NCI-H510A treated with DMSO at 0.1 percent for 48 hours (cell line): ENCODE measurements around the gene PROCR.
"Not testable (repeated sequence)": the region's sequence is repeated elsewhere in the genome, so short reads cannot be mapped to it uniquely, and the experiment has no call there.

Experiments
- DNase-seq: peaks from one replicate; lab custom pipeline; 2025; lab: John Stamatoyannopoulos, UW

The PROCR gene

DNA sequence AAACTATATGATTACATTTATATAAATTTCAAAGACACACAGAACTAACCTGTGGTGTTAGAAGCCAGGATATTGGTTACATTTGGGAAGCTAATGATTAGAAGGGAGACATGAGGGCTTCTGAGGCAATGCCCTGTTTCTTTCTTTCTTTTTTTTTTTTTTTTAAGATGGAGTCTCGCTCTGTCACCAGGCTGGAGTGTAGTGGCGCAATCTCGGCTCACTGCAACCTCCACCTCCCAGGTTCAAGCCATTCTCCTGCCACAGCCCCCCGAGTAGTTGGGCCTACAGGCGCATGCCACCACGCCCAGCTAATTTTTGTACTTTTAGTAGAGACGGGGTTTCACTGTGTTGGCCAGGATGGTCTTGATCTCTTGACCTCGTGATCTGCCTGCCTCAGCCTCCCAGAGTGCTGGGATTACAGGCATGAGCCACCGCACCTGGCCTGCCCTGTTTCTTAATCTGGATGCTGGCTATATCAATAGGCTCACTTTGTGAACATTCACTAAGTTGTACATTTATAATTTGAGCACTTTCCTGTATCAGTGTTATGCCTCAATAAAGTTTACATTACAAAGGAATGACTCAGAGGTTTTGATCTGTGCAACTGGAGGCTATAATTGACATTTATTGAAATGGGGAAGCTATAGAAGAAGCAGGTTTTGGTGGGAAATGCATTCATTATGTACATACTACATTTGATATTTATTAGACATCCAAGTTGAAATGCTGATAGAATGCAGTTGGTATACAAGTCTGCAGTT, 21.3 kb downstream of the PROCR start:
- DNase-seq: not testable (repeated sequence)

DNA sequence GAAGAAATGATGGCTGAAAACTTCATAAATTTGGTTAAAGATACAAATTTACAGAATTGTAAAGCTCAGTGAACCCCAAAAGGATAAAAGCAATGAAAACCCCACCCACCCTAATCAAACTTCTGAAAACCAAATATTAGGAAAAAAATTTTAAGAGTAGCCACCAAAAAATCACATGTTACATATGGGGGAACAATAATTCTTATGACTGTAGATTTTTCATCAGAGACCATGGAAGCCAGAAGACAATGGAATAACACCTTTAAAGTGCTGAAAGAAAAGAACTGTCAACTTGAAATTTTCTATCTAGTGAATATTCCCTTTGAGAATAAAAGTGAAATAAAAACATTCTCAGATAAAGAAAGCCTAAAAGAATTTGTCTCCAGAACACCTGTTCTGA, 24.4 kb downstream of the PROCR start:
- DNase-seq: no peak

DNA sequence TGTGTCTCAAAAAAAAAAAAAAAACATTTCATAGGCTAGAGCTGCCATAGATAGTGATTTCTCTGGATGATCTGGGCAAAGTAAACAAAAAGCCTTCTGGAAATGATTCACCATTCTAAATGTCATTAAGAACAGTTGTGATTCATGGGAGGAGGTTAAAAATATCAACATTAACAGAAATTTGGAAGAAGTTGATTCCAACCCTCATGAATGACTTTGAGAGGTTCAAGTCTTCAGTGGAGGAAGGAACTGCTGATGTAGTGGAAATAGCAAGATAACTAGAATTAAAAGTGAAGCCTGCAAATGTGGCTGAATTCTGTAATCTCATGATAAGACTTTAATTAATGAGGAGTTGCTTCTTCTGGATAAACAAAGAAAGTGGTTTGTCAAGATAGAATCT, 27.9 kb downstream of the PROCR start:
- no peak for DNase-seq

DNA sequence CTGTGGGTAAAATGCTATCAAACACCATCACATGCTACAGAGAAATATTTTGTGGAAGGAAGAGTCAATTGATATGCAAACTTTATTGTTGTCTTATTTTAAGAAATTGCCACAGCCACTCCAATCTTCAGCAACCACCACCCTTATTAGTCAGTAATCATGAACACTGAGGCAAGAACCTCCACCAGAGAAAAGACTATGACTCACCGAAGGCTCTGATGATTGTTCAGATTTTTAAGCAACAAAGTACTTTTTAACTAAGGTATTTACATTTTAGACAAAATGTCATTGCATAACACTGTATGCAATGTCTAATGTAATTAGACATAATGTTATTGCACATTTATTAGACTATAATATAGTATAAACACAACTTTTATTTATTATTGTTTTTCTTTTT, 28.4 kb downstream of the PROCR start:
- DNase-seq: no peak

DNA sequence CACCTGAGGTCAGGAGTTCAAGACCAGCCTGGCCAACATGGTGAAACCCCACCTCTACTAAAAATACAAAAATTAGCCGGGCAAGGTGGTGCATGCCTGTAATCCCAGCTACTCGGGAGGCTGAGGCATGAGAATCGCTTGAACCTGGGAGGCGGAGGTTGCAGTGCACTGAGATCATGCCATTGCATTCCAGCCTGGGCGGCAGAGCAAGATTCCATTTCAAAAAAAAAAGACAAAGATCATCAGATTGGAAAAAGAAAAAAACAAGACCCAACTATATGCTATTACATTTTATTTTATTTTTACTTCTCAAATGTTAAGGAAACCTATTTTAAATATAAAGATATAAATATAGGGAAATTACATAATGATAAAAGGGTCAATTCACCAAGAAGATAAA, 29.6 kb downstream of the PROCR start:
- DNase-seq: not testable (repeated sequence)

DNA sequence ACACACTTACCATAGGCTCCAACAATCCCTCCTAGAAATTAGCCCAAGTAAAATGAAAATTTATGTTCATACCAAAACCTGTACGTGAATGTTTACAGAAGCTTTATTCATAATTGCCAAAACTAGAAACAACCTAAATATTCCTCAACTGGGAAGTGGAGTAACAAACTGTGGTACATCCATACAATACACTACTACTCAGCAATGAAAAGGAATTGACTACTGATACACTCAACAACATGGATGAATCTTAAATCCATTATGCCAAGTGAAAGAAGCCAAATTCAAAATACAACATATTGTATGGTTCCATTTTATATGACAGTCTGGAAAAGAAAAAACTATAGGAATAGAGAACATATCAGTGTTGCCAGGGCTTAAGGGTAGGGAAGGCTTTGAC, 34.9 kb downstream of the PROCR start:
- no peak for DNase-seq

DNA sequence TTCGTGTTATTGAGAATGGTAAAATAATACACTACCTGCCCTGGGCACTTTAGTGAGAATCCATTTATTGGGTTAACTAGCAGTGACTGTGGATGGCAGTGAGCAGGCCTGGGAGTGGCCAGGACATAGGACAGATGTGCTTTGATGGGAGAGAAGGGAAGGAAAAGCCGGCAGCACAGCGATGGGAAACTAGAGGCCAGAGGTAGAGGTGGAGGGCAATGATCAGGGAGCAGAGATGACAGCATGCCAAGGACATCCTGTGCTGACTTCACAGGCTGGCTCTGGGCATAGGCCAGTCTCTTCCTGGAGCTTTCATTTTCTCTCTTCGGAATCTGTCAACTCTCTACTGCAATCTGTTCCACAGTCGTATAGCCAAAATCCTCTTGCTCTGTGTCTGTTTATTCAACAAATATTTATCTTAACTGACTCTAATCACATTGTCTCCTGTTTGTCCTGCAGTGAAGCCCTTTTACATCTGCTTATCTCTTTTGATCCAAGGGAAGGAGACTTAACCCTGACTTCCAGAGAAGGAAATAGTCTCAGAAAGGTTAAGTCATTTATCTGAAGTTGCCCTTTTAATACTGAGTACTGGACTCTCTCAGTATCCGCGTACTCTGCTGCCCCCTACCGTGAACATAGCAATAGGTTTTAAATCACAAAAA, 36.2 kb downstream of the PROCR start:
- peak; percentile 81 for DNase-seq

DNA sequence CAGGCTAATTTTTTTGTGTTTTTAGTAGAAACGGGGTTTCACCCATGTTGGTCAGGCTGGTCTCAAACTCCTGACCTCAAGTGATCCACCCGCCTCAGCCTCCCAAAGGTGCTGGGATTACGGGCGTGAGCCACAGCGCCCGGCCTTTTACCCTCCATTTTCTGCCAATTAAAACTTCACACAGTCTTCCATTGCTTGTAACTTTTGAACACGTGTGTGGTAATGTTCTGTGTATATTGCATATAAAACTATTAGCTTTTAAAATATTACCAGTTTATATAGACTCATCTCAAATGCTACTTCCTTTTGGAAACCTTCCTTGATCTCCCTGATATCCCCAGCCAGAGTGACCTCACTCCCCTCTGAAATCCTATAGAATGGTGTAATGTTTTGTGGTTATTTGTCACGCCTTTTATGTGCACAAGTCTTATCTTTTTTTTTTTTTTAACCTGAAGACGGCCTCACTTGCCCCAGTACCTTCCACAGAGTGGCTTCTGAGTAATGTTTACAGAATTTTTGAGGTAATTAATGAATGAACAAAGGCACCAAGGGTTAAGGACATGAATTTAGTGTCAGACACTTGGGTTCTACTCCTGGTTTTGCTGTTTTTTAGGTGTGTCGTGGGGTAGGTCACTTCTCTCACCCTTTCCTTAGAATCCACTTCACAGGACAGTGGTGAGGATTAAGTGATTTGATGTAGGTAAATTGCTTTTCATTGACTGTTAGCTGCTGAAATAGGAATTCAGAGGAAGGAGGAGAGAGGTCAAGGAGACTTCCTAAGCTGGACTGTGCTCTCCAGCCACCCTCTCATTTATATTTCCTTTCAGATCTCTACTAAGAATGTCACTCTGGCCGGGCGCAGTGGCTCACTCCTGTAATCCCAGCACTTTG, 43.4 kb downstream of the PROCR start:
- no peak for DNase-seq

DNA sequence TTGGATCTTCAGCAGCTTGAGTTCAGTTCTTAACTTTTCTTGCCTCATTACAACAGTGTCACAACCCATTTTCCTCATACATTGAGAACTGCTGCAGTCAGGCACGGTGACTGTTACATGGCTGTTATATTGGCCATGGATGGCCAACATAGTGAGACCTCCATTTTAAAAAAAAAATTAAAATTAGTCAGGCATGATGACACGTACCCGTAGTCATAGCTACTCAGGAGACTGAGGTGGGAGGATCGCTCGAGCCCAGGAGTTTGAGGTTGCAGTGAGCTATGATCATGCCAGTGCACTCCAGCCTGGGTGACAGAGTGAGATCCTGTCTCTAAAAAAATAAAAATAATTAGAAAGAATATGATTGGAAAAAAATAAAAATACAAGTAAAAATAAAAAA, 44.7 kb downstream of the PROCR start:
- DNase-seq: no peak

DNA sequence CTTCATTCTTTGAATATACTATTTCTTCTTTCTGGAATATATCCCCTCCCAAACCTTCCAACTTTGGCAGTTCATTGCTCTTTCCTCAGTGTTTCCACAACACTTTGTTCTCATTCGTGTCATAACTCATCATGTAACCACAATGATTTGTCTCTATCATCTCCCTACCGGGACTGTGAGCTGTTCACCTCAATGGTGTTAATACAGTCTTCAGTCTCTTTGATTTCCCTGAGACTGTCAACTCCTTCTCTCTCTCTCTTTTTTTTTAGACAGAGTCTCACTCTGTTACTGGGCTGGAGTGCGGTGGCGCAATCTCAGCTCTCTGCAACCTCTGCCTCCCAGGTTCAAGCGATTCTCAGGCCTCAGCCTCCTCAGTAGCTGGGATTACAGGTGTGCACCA, 52.1 kb downstream of the PROCR start:
- DNase-seq: no peak

DNA sequence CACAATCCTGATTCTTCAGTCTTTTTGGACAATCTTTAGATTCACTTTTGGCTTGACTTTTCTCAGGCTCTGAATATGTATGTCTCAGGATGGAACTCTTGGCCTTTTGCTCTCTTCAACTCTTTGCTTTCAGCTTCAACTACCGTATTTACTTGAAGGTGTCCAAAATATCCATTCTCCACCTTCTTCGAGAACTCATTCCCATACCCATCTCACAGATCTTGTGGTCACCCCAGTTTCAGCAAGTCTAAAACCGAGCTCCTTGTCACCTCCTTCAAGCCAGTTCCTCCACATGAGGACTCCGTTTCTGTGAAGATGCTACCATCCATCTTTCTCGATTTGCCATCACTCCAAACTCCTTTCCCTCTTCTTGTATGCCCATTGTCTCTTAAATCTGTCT, 52.7 kb downstream of the PROCR start:
- DNase-seq: no peak

DNA sequence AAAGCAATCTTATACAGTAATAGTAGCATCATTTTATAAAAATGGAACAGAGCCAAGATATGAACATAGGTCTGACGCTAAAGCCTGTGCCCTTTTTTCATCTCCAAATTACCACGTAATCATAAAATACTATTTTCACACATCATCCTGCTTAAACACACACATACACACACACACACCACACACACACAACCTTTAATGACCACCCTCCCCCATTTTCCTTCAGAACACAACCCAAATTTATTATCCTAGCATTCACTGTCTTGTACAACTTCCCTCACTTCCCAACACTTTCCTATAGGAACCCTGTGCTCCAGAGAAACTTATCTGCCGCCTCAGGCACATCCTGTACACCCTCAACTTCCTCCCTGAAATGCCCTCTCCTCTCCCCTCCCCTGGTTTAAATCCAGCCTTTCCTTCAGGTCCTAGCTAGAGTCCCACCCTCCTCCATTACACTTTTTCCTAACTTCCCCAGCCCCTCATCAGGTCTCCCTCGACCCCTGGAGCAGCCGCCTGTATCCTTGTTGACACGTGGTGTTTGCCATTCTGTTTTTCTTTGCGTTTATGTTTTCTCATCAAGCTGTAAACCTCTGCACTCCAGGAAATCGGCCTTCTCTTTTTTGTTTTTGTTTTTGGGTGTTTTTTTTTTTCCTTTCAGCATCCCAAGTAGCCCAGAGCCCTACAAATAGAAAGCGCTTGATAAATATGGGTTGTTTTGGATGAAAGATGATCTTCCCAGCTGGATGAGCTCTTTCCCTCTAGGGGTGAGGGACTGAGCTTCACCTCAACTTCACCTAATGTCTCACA, 53.6 kb downstream of the PROCR start:
- peak; percentile 2 for DNase-seq

DNA sequence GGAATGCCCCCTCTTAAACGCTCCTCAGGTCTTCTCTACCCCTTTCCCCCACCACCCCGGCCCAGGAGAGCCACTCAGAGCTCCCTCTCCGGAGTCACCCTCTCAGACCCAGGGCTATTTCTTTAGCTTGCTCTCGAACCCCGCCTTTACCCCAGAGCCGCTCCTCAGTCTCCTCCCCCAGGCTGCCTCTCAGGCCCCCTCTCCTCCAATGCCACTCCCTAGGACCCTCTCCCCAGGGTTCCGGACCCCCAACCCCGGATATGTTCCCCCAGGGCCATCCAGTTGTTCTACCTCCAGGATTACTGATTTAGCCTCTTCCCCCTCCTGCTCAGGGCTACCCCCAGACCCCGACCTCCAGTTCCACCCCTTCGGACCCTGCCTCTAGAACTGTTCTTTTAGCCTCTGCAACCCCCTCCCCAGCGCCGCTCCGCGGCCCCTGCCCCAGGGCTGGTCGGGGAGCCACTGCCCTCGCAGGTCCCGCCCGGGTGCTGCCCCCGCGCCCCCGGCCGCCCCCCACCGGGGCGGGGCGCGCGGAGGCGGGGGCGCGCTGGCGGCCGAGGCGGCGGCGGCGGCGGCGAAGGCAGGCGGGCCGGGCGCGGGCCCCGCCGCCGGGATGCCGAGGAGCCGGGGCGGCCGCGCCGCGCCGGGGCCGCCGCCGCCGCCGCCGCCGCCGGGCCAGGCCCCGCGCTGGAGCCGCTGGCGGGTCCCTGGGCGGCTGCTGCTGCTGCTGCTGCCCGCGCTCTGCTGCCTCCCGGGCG, 54.4 kb downstream of the PROCR start, which contains the start of gene MMP24:
TSS of gene MMP24 (plus strand) at position 565 of the 758 bp plus-strand sequence. CDS start at position 614, 49 bp downstream.
- DNase-seq: peak; percentile 19
